ENCODE data around the gene IL19.

DNA sequence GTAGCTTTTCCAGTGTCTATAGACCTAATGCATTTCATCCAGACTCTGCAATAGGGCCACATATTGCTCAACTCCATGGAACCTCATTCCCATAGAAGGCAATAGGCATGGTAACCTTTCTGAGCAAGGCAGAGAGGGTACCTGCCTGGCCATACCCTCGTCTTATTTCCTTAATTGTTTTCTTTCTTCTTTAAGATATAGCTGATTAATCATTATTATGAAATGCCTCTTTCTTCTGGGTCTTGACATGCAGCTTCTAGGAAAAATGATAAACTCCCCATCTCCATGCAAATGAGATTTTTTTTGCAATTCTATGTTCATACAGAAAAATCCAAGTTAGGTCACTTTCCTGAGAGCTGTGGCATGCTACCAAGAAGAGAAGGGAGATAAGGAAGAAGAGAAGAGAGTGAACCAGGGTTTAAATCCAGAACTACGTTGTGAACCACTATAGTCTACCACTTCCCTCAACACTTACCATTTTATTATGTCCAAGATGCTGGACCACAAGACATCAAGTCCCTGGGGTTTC lies 61.8 kb downstream of the IL19 start:
- no peak for TF ChIP-seq CTCF (IDR thresholded peaks at IDR 0.05; ENCODE audit: insufficient read depth, low read length, poor library complexity, severe bottlenecking)
- TF ChIP-seq EZH2phosphoT487 (conservative IDR thresholded peaks at IDR 0.05; ENCODE audit: low read length): no peak
